NCI-H187 (cell line): ENCODE data around the gene PGC.

Experiments used
- DNase-seq, 2 experiments: peaks; one replicate each; lab custom pipeline; 2025; lab: John Stamatoyannopoulos, UW

PGC gene

GRCh38 chr6:41730531-41731436 is 16.4 kb downstream of the PGC start:
- no peak for DNase-seq

- DNase-seq = no peak
These were observed 17.6 kb downstream of the PGC start for GRCh38 chr6:41729624-41730023.

GRCh38 chr6:41728954-41729353 is 18.2 kb downstream of the PGC start:
- DNase-seq = no peak

GRCh38 chr6:41728073-41728936 is 18.9 kb downstream of the PGC start:
- peak in 1 of 2 experiments; percentile 43 for DNase-seq

GRCh38 chr6:41727705-41728072 is 19.5 kb downstream of the PGC start:
- DNase-seq = no peak

GRCh38 chr6:41726876-41727275 is 20.3 kb downstream of the PGC start:
- no peak for DNase-seq

- no peak for DNase-seq
These were observed 22.4 kb downstream of the PGC start for GRCh38 chr6:41724586-41725501.

GRCh38 chr6:41724228-41724580 is 23.0 kb downstream of the PGC start:
- DNase-seq = no peak

- no peak for DNase-seq
These were observed 23.5 kb downstream of the PGC start for GRCh38 chr6:41723530-41724227.

- no peak for DNase-seq
These were observed 24.1 kb downstream of the PGC start for GRCh38 chr6:41722969-41723529.

- no peak for DNase-seq
These were observed 25.8 kb downstream of the PGC start for GRCh38 chr6:41721414-41721813.

- no peak for DNase-seq
These were observed 26.4 kb downstream of the PGC start for GRCh38 chr6:41720783-41721182.

GRCh38 chr6:41720262-41720620 is 27.0 kb downstream of the PGC start:
- DNase-seq = no peak

- no peak for DNase-seq
These were observed 27.5 kb downstream of the PGC start for GRCh38 chr6:41719436-41720261.

GRCh38 chr6:41718828-41719227 is 28.4 kb downstream of the PGC start:
- no peak for DNase-seq

GRCh38 chr6:41717392-41717736 is 29.8 kb downstream of the PGC start:
- DNase-seq = no peak

- no peak for DNase-seq
These were observed 30.4 kb downstream of the PGC start for GRCh38 chr6:41716516-41717391.

GRCh38 chr6:41715795-41716515 is 31.2 kb downstream of the PGC start:
- no peak for DNase-seq
